GM19463 (cell line): ENCODE results near the gene OR51B5.
"Not testable (repeated sequence)": the region's sequence is repeated elsewhere in the genome, so short reads cannot be mapped to it uniquely, and the experiment has no call there.

ENCODE experiments used
- ATAC-seq: cut with Tn5 transposase; IDR thresholded peaks from one replicate; pipeline ENCODE4 v1.9.1; 2021; ENCODE audit warnings: mild to moderate bottlenecking, moderate library complexity; ENCODE audit not compliant: unreplicated experiment

OR51B5 gene

DNA sequence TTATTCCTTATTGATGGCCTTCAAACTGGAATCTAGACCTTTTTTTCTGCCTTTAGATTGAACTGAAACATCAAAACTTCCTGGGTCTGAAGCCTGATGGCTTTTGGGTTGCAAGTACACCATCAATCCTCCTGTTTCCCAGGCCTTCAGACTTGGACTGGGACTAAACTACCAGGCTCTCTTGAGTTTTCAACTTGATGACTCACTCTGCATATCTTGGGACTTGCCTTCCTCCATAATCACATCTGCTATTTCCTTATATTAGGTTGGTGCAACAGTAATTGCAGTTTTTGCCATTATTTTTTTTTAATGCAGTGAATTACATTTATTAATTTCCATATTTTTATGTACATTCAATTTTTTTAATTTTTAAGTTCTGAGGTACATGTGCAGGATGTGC is 7.0 kb downstream of the OR51B5 start:
- no peak for ATAC-seq

DNA sequence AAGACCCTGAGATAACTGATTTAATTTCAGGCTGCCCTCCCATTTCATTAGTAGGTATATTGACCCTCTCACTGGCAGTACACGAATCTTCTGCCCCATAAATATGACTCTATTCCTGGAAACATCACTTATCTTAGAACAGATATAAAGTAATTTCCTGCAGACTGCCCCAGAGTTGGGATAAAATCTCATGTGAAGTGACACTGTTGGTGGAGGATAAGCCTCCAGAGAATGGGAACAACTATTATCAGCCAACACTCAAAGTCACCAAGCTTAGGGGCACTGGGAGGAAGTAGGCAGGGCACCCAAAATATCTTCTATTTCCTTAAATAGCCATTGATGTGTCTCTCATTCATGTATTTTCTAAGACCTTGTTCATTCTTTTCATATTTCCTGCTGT is 8.2 kb downstream of the OR51B5 start:
- ATAC-seq = no peak

DNA sequence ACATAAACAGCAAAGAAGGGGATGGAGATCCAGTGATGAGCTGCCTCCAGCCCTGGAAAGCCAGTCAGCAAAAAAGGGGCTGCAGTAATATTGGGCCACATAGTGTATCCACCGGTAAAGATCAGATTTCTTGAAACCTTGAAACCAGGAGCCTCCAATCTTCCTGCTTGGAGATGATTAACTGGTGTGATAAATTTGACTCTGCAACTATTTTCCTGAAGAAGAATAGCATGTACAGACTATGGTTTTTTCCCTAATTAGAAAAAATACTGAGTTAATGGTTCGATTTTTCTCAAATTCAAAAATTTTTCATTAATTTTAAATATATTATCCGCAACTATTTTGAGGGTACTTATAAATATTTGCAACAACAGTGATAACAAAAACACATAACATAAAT is 19.1 kb downstream of the OR51B5 start, which contains the start of gene OR51B2:
Gene OR51B2 (minus strand): TSS at position 101 of the 400 bp plus-strand sequence. CDS start 0 bp downstream, at position 101.
- no peak for ATAC-seq

DNA sequence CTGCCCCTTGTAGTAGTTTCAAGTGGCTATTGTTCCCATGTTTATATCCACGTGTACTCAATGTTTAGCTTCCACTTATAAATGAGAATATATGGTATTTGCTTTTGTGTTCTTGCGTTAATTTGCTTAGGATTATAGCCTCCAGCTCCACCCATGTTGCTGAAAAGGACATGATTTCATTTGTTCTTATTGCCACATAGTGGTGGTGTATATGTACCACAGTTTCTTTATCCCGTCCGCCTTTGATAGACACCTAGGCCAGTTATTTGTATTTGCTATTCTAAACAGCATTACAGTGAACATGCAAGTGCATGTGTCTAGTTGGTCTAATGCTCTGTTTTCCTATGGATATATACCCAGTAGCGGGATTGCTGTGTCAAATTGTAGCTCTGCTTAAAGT is 26.0 kb downstream of the OR51B5 start:
- ATAC-seq = no peak

DNA sequence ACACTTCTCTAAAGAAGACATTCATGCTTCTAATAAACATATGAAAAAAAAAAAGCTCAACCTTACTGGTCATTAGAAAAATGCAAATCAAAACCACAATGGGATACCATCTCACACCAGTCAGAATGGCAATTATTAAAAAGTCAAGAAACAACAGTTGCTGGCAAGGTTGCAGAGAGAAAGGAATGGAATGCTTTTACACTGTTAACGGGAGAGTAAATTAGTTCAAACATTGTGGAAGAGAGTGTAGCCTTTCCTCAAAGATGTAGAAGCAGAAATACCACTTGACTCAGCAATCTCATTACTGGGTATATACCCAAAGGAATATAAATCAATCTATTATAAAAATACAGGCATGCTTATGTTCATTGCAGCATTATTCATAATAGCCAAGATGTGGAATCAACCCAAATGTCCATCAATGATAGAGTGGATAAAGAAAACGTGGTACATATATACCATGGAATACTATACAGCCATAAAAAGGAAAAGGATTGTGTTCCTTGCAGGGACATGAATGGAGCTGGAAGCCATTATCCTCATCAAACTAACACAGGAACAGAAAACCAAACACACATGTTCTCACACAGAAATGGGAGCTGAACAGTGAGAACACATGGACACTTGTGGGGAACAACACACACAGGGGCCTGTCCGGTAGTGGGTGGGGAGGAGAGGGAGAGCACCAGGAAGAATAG is 29.8 kb downstream of the OR51B5 start:
- not testable (repeated sequence) for ATAC-seq

DNA sequence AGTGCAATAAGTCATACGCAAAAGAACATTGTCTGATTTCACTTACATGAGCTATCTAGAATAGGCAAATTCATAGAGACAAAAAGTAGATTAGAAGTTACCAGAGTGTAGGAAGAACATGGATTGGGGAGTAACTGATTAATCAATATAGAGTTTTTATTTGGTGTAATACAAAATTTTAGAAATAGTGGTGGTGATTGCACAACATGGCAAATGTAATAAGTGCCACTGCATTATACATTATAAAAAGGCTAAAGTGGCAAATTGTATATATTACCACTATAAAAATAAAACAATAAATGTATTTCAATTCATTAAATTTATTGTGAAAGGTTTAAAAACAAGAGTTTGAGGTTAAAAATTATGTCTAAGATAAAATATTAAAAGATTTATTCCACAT is 32.9 kb downstream of the OR51B5 start:
- no peak for ATAC-seq

DNA sequence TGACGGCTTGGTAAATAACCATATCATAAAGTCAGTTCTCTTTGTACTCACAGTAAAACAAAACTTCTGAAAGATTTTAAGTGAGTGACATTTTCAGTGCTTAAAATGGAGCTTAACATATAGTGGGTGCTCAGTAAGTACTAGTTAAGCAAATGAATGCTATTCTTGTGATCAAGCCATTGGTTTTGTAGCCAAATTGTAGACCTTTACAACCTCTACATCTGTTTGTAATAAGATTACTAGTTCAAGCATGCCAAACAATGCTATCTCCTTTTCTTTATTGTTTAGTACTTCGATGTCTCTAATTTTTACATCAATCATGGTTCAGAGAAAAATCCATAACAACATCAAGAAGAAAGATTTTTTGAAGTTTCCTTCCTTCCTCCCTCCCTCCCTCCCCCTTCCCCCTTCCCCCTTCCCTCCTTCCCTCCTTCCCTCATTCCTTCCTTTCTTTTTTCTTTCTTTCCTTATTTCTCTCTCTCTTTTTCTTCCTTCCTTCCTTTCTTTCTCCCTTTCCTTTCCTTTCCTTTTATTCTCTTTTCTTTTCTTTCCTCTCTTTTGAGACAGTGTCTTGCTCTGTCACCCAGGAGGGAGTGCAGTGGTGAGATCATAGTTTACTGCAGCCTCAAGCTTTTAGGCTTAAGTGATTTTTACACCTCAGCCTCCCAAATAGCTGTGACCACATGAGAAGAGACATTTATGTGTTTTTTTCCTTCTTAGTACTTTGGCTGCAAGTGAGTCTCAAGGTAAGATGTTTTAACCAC is 35.9 kb downstream of the OR51B5 start:
- no peak for ATAC-seq

DNA sequence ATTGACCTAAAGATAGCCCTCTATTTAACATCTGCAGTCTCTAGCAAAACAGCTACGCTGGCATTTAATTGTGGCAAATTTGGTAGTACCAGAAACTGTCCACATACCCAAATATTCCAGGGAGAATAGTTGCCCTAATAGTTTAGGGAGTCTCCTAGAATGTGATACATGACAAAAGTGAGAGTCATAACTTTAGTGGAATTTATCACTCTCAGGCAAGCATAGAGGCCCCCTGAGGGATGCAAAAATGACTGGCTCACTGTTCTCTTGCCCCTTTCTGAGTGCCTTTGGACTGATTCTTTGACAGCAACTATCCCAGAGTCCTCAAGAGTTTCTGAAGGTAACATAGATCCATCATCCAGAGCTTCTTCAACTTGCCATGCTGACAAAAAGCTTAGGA is 39.3 kb downstream of the OR51B5 start:
- no peak for ATAC-seq

DNA sequence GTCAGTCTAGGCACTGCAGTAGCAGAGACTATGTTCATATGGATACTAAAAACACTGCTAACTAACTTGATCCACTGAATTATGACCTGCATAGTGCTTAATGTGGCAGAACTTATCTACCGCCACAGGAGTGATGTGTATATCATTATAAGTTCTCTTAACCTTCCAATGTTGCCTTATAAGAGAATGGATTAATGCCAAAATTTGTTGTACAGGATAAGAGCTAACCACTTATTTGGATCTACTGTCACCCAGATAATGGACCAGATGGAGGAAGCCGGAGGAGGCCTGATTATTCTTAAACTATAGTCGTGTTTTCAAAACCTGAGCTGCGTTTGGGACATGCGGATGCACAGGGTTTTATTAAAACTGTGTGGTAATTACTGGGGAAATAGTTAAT is 39.7 kb downstream of the OR51B5 start:
- ATAC-seq = no peak

DNA sequence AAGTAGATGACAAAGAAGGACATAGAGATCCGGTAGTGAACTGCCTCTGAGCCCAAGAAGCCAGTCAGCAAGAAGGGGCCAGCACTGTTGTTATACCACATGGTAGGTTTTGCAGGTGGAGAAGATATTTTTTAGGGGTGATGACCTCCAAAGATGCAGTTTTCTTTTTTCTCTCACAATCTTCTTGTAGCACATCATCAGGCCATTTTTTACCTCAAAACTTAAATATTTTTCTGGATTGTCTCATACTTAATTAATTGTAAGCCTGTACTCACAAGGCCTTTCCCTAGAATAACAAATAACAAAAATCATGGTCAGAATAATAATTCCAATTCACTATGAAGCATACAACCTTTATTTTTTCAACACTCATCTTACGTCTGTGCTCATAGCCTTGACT is 41.5 kb downstream of the OR51B5 start, which contains the start of gene OR51B4:
Gene OR51B4 (minus strand): TSS at position 101 of the 400 bp plus-strand sequence. CDS start 0 bp downstream, at position 101.
- ATAC-seq = no peak

DNA sequence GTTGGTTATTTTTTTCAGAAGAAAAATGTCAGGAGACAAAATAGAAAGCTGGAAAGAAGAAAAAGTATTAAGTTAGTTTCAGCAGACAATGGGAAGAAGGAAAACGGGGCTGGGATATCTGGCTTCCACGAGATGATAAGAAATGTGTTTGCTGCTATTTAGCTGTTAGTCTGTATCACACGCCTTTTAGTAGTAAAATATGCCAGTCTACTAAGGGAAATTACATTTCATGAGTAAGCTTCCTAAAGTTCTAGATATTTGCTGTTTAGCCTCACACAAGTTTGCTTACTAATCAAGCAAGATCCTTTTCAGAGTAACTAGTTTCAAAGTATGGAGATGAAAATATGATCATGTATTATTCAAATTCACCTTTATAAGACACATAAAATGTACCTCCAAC is 43.1 kb downstream of the OR51B5 start:
- ATAC-seq = no peak

DNA sequence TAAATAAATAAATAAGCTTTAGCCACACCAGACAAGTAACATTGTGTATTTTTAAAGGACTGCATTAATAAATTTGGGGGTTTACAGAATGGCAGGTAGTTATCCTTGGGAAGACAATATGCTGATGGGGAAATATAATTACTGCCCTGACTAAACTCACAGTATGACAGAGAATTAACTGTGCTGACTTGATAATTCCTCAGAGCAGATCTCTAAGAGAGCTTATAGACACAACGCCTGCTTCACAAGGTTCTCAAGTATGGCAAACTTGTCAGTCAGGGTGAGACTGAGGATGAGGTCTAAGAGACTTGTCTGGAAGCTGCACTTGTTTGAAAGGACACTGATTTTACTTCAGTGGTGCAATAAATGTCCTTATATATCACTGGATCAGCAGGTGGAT is 44.9 kb downstream of the OR51B5 start:
- no peak for ATAC-seq

DNA sequence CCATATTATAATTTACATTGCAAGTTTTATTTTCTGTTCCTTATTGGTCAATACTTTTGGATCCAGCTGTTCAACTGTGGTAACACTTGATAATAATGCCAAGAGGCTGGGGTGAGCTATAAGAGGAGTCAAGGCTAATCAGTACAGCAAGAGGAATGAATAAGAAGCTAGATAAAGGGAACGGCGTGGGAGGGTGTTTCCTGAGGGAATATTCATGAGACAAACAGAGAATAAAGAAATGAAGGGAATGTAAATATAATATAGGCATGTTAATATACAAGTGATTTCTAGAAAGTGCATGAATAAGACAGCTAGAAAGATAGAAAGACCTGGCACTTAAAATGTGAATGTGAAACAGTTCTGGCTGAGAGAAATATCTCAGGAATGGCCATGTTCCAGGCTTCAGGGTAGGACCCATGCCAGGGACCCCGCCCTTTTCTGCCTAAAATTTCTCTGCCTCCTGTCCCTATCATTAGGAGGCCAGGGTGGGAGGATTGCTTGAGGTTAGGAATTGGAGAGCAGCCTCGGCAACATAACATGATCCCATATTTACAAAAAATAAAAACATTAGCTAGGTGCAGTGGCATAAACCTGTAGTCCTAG is 45.5 kb downstream of the OR51B5 start:
- ATAC-seq = no peak

DNA sequence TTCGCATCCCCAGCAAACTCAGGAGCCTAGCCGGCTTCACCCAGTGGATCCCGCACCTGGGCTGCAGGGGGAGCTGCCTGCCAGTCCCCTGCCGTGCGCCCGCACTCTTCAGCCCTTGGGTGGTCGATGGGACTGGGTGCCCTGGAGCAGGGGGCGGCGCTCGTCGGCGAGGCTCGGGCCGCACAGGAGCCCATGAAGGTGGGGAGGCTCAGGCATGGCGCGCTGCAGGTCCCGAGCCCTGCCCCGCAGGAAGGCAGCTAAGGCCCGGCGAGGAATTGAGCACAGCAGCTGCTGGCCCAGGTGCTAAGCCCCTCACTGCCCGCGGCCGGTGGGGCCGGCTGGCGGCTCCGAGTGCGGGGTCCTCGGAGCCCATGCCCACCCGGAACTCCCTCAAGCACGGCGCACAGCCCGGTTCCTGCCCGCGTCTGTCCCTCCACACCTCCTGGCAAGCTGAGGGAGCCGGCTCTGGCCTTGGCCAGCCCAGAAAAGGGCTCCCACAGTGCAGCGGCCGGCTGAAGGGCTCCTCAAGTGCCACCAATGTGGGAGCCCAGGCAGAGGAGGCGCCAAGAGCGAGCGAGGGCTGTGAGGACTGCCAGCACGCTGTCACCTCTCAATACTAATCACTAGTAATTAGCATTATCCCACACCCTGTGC is 48.9 kb downstream of the OR51B5 start:
- not testable (repeated sequence) for ATAC-seq

DNA sequence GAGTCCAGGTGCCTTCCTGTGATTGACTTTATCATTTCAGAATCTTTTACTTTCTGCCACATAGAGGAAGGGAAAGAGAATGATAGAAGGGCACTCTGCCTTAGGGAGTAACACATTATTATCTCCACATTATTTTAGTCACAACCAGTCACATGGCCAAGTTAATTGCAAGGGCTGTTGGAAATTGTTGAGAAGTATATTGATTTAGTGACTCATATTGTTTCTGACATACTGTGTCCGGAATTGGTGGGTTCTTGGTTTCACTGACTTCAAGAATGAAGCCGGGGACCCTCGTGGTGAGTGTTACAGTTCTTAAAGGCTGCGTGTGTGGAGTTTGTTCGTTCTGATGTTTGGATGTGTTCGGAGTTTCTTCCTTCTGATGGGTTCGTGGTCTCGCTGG is 50.3 kb downstream of the OR51B5 start:
- no peak for ATAC-seq
